Measurements from ENCODE around the gene PCDHGC5. TPM values are rescaled to one million over a fixed set of nuclear protein-coding genes. Genes with fewer than 3 reads are reported as not detected.

The PCDHGC5 gene
- total and polyA plus RNA-seq, 9 of the 15 experiments (the other 6 are each of a cell fraction or from before 2014, with no cell fraction given) = not detected

GRCh38 chr5:141440341-141440740 is 48.5 kb upstream of the PCDHGC5 start:
- ChIA-PET POLR2A (interaction anchor here (0.6 kb wide), 1 partner anchor 70 kb away, joined by 3 read pairs; the partner anchor contains the start of gene PCDHGB3), CTCF (ENCODE audit: low intra/inter-chr PET ratio) (no interaction called here)
- TF ChIP-seq ZNF785 (CRISPR knock-in tag; IDR thresholded peaks at IDR 0.05) (no peak), KLF1 (tag; IDR thresholded peaks at IDR 0.05) (no peak), ZNF717 (CRISPR knock-in tag; IDR thresholded peaks at IDR 0.05) (no peak), ZNF75A (CRISPR knock-in tag; IDR thresholded peaks at IDR 0.05) (no peak), MEF2A (IDR thresholded peaks at IDR 0.05; ENCODE audit: control insufficient read depth, low read depth, low read length) (no peak), HNRNPH1 (optimal IDR thresholded peaks at IDR 0.05; ENCODE audit: low read depth, low read length) (no peak), BCOR (IDR thresholded peaks at IDR 0.05) (no peak)
- H3K9ac ChIP-seq (ENCODE audit: insufficient read depth in 1 of 2, low read depth in 2 of 2, low read length in 2 of 2) = no peak overlapping the region
- H3K4me3 ChIP-seq = no peak overlapping the region
- no peaks in the 10 kb centered on the region for H3K9me3 ChIP-seq (replicated peaks; ENCODE audit: control insufficient read depth, insufficient read depth, low read depth, low read length)
- 0% methylated on average over 9 of the region's 9 CpGs for WGBS (ENCODE audit: insufficient coverage, low coverage, missing lambda C conversion rate)
- ATAC-seq = no peak
- no peaks in the 10 kb centered on the region for H3K9me1 ChIP-seq (ENCODE audit: control insufficient read depth, insufficient read depth, low read length)
- no peak for DNase-seq (ENCODE audit: extremely low read depth in 1 of 4, low spot score in 3 of 4)
- no peak overlapping the region for H2AFZ ChIP-seq (ENCODE audit: low read depth, low read length)
- no peaks in the 10 kb centered on the region for H3K36me3 ChIP-seq (ENCODE audit: control insufficient read depth, insufficient read depth, low read length)
- in situ Hi-C loops (cut with MboI) (no loop called here), intact Hi-C loops (cut with micrococcal nuclease) (no loop called here)
- peaks cover 0 to 6% of the 10 kb centered on the region in 2 experiments; a peak in 1 of 5 replicates for H3K4me1 ChIP-seq (replicated peaks in 1 of 2; ENCODE audit: control insufficient read depth in 2 of 2, insufficient read depth in 2 of 2, low read length in 2 of 2)
- no peak overlapping the region for H3K27ac ChIP-seq (ENCODE audit: extremely low read depth, low read depth, low read length)
- H4K20me1 ChIP-seq (replicated peaks; ENCODE audit: control insufficient read depth, insufficient read depth, low read length) = no peaks in the 10 kb centered on the region
- FAIRE-seq = no peak
- H3K4me2 ChIP-seq (ENCODE audit: insufficient read depth, low read length) = no peak overlapping the region
- peaks cover 0 to 16% of the 10 kb centered on the region in 2 experiments; a peak in 2 of 5 replicates for H3K27me3 ChIP-seq (ENCODE audit: control insufficient read depth in 2 of 2, insufficient read depth in 2 of 2, low read length in 2 of 2)
- no TSS peak for BruUV-seq (replicated peaks)
- no peaks in the 10 kb centered on the region for H3K79me2 ChIP-seq (ENCODE audit: control insufficient read depth, insufficient read depth, low read length)

All from K562 (cell line).